ENCODE results near the gene CEACAM6.

DNA sequence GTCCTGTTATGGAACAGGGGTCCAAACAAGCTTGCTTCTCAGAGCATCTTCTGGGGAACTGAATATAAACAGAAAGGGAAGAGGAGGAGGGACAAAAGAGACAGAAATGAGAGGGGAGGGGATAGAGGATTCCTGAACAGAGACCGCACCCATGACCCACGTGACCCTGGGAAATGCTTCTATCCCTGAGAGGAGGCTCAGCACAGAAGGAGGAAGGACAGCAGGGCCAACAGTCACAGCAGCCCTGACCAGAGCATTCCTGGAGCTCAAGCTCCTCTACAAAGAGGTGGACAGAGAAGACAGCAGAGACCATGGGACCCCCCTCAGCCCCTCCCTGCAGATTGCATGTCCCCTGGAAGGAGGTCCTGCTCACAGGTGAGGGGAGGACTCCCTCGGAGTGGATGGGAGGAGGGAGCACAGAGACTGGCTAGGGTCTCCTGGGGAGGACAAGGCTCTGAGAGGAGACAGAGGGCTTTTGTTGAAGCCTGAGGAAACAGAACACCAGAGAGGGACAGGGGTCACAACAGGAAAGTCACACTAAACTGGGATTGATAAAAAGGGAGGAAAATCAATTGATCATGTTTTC lies at the start of gene CEACAM6:
- TF ChIP-seq, protein P1, sequence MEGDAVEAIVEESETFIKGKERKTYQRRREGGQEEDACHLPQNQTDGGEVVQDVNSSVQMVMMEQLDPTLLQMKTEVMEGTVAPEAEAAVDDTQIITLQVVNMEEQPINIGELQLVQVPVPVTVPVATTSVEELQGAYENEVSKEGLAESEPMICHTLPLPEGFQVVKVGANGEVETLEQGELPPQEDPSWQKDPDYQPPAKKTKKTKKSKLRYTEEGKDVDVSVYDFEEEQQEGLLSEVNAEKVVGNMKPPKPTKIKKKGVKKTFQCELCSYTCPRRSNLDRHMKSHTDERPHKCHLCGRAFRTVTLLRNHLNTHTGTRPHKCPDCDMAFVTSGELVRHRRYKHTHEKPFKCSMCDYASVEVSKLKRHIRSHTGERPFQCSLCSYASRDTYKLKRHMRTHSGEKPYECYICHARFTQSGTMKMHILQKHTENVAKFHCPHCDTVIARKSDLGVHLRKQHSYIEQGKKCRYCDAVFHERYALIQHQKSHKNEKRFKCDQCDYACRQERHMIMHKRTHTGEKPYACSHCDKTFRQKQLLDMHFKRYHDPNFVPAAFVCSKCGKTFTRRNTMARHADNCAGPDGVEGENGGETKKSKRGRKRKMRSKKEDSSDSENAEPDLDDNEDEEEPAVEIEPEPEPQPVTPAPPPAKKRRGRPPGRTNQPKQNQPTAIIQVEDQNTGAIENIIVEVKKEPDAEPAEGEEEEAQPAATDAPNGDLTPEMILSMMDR (IDR thresholded peaks at IDR 0.05; ENCODE audit: low read length): no peak
- TF ChIP-seq EZH2 (IDR thresholded peaks at IDR 0.05; ENCODE audit: borderline replicate concordance, low read length): no peak
